Measurements from ENCODE around the gene PARVA. TPM values are rescaled to one million over a fixed set of nuclear protein-coding genes. Genes with fewer than 3 reads are reported as not detected.

The PARVA gene
- total RNA-seq, 1 experiment from 2014 or later: 18.1 TPM

- Histone ChIP-seq H3K27me3 (ENCODE audit: insufficient read depth, low read length) (no peaks in the 10 kb centered on the region), H2BK120ac (ENCODE audit: low read depth, low read length, poor library complexity, severe bottlenecking) (no peak overlapping the region), H2BK5ac (ENCODE audit: insufficient read length, low read length) (no peak overlapping the region), H3K4me1 (ENCODE audit: insufficient read depth, low read length) (peaks cover 6% of the 10 kb centered on the region; the same call in 1 of the 2 replicates), H3K23me2 (ENCODE audit: insufficient read length, low read depth, low read length, poor library complexity, severe bottlenecking) (no peaks in the 10 kb centered on the region), H3K27ac (ENCODE audit: insufficient read length, low read depth, low read length) (no peak overlapping the region), H2BK12ac (ENCODE audit: insufficient read length, low read depth, low read length) (no peak overlapping the region), H3K9ac (ENCODE audit: extremely low read depth, insufficient read length, low read length) (no peak overlapping the region), H2AFZ (ENCODE audit: low read length) (peak overlapping the region; percentile 17), H3K18ac (ENCODE audit: insufficient read length, low read depth, low read length) (no peak overlapping the region), H3K79me2 (ENCODE audit: insufficient read depth, low read length) (no peaks in the 10 kb centered on the region), H2BK15ac (ENCODE audit: low read depth, low read length) (no peak overlapping the region), H3K4me2 (ENCODE audit: insufficient read depth, insufficient read length, low read length) (no peak overlapping the region), H4K5ac (ENCODE audit: insufficient read length, low read depth, low read length) (no peak overlapping the region), H3K9me3 (ENCODE audit: control insufficient read depth, low read depth, low read length) (no peaks in the 10 kb centered on the region), H3T11ph (ENCODE audit: low read length) (no peak overlapping the region), H3K79me1 (ENCODE audit: insufficient read depth, low read depth, low read length, poor library complexity, severe bottlenecking) (no peaks in the 10 kb centered on the region), H2BK20ac (ENCODE audit: low read depth, low read length, poor library complexity, severe bottlenecking) (no peak overlapping the region), H2AK5ac (ENCODE audit: insufficient read length, low read length) (no peak overlapping the region), H4K91ac (ENCODE audit: insufficient read length, low read depth, low read length) (no peak overlapping the region), H3K4ac (ENCODE audit: low read depth, low read length) (no peak overlapping the region), H4K20me1 (ENCODE audit: control insufficient read depth, insufficient read depth, insufficient read length) (no peaks in the 10 kb centered on the region), H3K14ac (ENCODE audit: insufficient read depth, low read length) (no peak overlapping the region), H3K56ac (ENCODE audit: insufficient read length, low read depth, low read length) (no peak overlapping the region), H3K23ac (ENCODE audit: insufficient read length, low read depth, low read length) (no peak overlapping the region), H4K8ac (replicated peaks; ENCODE audit: insufficient read length, low read depth, low read length) (no peak overlapping the region)
- TF ChIP-seq, protein P1, sequence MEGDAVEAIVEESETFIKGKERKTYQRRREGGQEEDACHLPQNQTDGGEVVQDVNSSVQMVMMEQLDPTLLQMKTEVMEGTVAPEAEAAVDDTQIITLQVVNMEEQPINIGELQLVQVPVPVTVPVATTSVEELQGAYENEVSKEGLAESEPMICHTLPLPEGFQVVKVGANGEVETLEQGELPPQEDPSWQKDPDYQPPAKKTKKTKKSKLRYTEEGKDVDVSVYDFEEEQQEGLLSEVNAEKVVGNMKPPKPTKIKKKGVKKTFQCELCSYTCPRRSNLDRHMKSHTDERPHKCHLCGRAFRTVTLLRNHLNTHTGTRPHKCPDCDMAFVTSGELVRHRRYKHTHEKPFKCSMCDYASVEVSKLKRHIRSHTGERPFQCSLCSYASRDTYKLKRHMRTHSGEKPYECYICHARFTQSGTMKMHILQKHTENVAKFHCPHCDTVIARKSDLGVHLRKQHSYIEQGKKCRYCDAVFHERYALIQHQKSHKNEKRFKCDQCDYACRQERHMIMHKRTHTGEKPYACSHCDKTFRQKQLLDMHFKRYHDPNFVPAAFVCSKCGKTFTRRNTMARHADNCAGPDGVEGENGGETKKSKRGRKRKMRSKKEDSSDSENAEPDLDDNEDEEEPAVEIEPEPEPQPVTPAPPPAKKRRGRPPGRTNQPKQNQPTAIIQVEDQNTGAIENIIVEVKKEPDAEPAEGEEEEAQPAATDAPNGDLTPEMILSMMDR (conservative IDR thresholded peaks at IDR 0.05): no peak
- DNase-seq: no peak
- H3K9me3 Mint-ChIP-seq: peaks cover 9 to 10% of the 10 kb centered on the region in 2 experiments; a peak in 4 of 5 replicates
- H3K4me3 Mint-ChIP-seq: 0 out of 5 replicates have a peak overlapping the region, but pooled peaks of 1 of the 2 experiments have one; percentile 8
- no CpG with 5 or more reads among the region's 3 CpGs for WGBS (ENCODE audit: extremely low coverage, insufficient read length, low lambda C conversion rate)
- peaks cover 0 to 11% (median 0%) of the 10 kb centered on the region in 3 experiments; a peak in 2 of 7 replicates for H3K36me3 Mint-ChIP-seq (ENCODE audit: insufficient read depth in 1 of 3, low read depth in 3 of 3)
- H3K4me1 Mint-ChIP-seq: peaks cover 22 to 28% of the 10 kb centered on the region in 2 experiments
- peak overlapping the region; percentile 39 to 91 (median 83); a peak in 5 of 7 replicates for H3K27ac Mint-ChIP-seq
- H3K27me3 Mint-ChIP-seq (ENCODE audit: low read depth): peaks cover 2% of the 10 kb centered on the region
Observed at GRCh38 chr11:12556155-12556554, 178.8 kb downstream of the PARVA start.
